ENCODE measurements around the gene HIVEP3. TPM values are rescaled to one million over a fixed set of nuclear protein-coding genes. Genes with fewer than 3 reads are reported as not detected.

Gene HIVEP3
- total and polyA plus RNA-seq, 2 experiments from 2014 or later, result 0.57 to 5.9 TPM

DNA sequence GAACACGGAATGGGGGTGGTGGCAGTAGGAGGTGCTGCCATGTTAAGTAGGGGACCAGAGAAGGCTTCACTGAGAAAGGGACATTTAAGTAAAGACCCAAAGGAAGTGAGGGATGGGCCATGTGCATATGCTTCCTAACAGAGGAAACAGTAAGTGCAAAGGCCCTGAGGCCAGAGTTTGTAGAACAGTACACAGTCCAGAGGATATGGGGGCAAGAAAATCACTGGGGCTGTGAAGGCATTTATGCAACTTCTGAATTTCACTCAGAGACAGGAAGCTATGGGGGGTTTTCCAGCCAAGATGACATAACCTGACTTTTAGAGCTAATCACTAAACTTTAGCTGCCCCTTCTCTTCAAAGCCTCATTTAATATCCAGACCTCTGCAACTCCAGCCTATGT lies 231.7 kb downstream of the HIVEP3 start:
- no peak for DNase-seq (ENCODE audit: low spot score)
- Histone ChIP-seq H3K4me3 (no peak overlapping the region), H3K27ac (no peak overlapping the region), H3K9me3 (ENCODE audit: low read depth) (no peaks in the 10 kb centered on the region), H3K27me3 (no peaks in the 10 kb centered on the region), H3K4me1 (ENCODE audit: insufficient read depth) (no peaks in the 10 kb centered on the region), H3K79me2 (no peaks in the 10 kb centered on the region), H3K4me2 (no peak overlapping the region), H2AFZ (no peak overlapping the region), H3K9me2 (replicated peaks; ENCODE audit: insufficient read depth) (no peaks in the 10 kb centered on the region), H3K36me3 (replicated peaks; ENCODE audit: insufficient read depth, low read depth) (no peaks in the 10 kb centered on the region), H4K20me1 (ENCODE audit: insufficient read depth, poor library complexity, severe bottlenecking) (no peaks in the 10 kb centered on the region)
- 96% methylated on average over 1 of the region's 1 CpG for WGBS (ENCODE audit: low lambda C conversion rate, missing lambda C conversion rate)
- no peak for TF ChIP-seq EZH2phosphoT487 (IDR thresholded peaks at IDR 0.05; ENCODE audit: low read depth, severe bottlenecking, unreplicated experiment)
- TF ChIP-seq, protein P1, sequence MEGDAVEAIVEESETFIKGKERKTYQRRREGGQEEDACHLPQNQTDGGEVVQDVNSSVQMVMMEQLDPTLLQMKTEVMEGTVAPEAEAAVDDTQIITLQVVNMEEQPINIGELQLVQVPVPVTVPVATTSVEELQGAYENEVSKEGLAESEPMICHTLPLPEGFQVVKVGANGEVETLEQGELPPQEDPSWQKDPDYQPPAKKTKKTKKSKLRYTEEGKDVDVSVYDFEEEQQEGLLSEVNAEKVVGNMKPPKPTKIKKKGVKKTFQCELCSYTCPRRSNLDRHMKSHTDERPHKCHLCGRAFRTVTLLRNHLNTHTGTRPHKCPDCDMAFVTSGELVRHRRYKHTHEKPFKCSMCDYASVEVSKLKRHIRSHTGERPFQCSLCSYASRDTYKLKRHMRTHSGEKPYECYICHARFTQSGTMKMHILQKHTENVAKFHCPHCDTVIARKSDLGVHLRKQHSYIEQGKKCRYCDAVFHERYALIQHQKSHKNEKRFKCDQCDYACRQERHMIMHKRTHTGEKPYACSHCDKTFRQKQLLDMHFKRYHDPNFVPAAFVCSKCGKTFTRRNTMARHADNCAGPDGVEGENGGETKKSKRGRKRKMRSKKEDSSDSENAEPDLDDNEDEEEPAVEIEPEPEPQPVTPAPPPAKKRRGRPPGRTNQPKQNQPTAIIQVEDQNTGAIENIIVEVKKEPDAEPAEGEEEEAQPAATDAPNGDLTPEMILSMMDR (IDR thresholded peaks at IDR 0.05; ENCODE audit: poor library complexity), result no peak
- no peak for TF ChIP-seq EZH2 (IDR thresholded peaks at IDR 0.05; ENCODE audit: borderline replicate concordance)

DNA sequence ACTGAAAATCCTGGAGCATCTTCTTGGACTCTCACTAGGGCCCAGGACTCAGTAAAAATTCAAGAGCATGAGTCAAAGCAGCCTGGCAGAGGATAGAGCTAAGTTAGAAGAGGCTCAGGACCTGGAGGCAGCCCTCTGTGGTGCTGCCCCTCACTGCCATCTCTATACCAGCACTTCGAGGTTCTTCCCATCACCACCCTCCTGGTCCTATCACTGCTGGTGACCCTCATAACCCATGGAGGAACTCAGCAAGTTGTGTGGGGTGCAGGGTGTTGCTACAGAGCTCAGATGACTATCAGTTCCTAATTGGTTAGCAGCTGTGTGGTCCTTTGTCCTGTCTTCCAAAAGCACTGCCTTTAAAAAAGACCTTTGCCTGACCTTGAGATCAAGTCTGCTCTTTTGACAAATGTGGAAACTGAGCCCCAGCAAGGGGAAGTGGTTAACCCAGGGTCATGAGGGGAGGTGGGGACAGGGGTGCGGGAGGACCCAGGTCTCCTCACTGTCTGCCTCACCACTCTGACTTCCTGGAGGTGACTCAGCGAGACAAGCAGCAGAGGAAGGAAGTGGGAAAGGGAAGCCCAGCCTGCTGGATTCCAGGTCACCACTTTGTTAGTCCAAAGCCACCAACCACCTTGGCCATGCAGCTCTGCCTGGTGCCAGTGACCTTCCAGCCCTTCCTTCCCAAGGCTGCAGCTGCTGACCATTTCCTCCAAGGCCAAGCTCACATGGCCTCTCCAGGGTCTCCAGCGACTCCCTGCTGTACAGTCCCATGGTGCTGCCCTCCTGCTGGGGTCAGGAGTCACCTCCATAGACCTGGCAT lies 234.8 kb downstream of the HIVEP3 start:
- Histone ChIP-seq H4K20me1 (ENCODE audit: insufficient read depth, poor library complexity, severe bottlenecking) (no peaks in the 10 kb centered on the region), H2AFZ (no peak overlapping the region), H3K9me2 (replicated peaks; ENCODE audit: insufficient read depth) (no peaks in the 10 kb centered on the region), H3K4me2 (no peak overlapping the region), H3K4me1 (ENCODE audit: insufficient read depth) (no peaks in the 10 kb centered on the region), H3K9me3 (ENCODE audit: low read depth) (no peaks in the 10 kb centered on the region), H3K36me3 (replicated peaks; ENCODE audit: insufficient read depth, low read depth) (no peaks in the 10 kb centered on the region), H3K79me2 (no peaks in the 10 kb centered on the region), H3K4me3 (no peak overlapping the region), H3K27ac (no peak overlapping the region), H3K27me3 (no peaks in the 10 kb centered on the region)
- DNase-seq (ENCODE audit: low spot score), result no peak
- TF ChIP-seq EZH2phosphoT487 (IDR thresholded peaks at IDR 0.05; ENCODE audit: low read depth, severe bottlenecking, unreplicated experiment) (no peak), EZH2 (IDR thresholded peaks at IDR 0.05; ENCODE audit: borderline replicate concordance) (no peak)
- TF ChIP-seq, protein P1 (IDR thresholded peaks at IDR 0.05; ENCODE audit: poor library complexity), result no peak
- 94% methylated on average over 4 of the region's 4 CpGs for WGBS (ENCODE audit: low lambda C conversion rate, missing lambda C conversion rate)

DNA sequence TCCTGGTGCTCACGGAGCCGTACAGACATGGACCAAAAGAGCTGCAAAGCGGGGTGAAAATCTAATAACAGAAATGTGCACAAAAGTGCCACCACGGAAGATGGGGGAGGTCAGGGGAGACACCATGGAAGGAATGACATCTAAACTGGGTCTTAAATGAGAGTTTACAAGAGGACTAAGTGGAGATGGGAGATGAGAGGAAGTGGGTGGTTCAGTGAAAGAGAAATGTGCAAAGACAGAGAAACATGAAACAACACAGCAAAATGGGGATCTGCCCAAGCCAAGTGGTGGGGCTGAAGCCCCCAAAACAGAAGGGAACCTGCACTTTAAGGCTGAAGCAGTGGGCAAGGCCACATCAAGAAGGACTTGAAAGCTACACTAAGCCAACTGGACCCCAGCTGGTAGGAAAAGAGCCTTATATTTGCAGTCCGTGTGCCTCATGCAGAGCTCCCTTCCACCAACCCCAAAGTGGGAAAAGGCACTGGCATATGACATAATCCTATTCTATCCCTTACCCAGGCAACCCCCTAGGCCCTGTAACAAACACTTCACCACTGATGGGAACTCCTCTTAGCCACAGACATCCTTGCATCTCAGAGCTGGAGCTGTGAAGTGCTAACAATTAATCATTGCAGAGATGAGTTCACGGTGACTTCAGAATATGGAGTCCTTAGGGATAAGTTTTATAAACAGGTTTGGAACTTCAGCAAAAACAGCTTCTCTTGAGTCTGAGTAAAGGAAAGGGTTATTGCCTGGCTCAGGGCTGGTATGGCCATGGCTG lies 235.7 kb downstream of the HIVEP3 start:
- H2AFZ ChIP-seq, result no peak overlapping the region
- H3K4me2 ChIP-seq, result no peak overlapping the region

More for the DNA sequence above, 235.7 kb downstream of the HIVEP3 start:
- no peak overlapping the region for H3K27ac ChIP-seq
- peaks cover 1% of the 10 kb centered on the region for H3K4me1 ChIP-seq (ENCODE audit: insufficient read depth)
- no peaks in the 10 kb centered on the region for H4K20me1 ChIP-seq (ENCODE audit: insufficient read depth, poor library complexity, severe bottlenecking)
- no peaks in the 10 kb centered on the region for H3K36me3 ChIP-seq (replicated peaks; ENCODE audit: insufficient read depth, low read depth)
- H3K9me3 ChIP-seq (ENCODE audit: low read depth), result no peaks in the 10 kb centered on the region
- no peaks in the 10 kb centered on the region for H3K79me2 ChIP-seq
- H3K27me3 ChIP-seq, result no peaks in the 10 kb centered on the region
- WGBS (ENCODE audit: low lambda C conversion rate, missing lambda C conversion rate), result 91% methylated on average over 6 of the region's 6 CpGs
- H3K4me3 ChIP-seq, result no peak overlapping the region
- no peak for DNase-seq (ENCODE audit: low spot score)
- no peak for TF ChIP-seq EZH2 (IDR thresholded peaks at IDR 0.05; ENCODE audit: borderline replicate concordance)
- TF ChIP-seq EZH2phosphoT487 (IDR thresholded peaks at IDR 0.05; ENCODE audit: low read depth, severe bottlenecking, unreplicated experiment), result no peak
- TF ChIP-seq, protein P1 (IDR thresholded peaks at IDR 0.05; ENCODE audit: poor library complexity), result no peak
- H3K9me2 ChIP-seq (replicated peaks; ENCODE audit: insufficient read depth), result no peaks in the 10 kb centered on the region
